Natural killer cell (primary cell): Measurements from ENCODE around the gene SBSN. TPM values are rescaled to one million over a fixed set of nuclear protein-coding genes. Genes with fewer than 3 reads are reported as not detected.
A peak's percentile ranks its signal among the peaks of the same experiment; 100 is the strongest.

Experiments used
- ATAC-seq, 3 donors: fragments of 150-1000 bp in 2 of 3; fragments of 200-7000 bp in 1 of 3; cut with Tn5 transposase; 1 replicate in 1 of 3; 2 replicates in 2 of 3; pipeline ENCODE4 v1.10.0; 2021; ENCODE audit warnings: mild to moderate bottlenecking in 2 of 3, moderate library complexity in 2 of 3
- DNase-seq, 2 donors: peaks; one replicate each; pipeline versions ENCODE4 v3.0.0 to v3.0.0-alpha.2; 2013 to 2021; ENCODE audit warnings: mixed read lengths in 1 of 2
- H3K27ac ChIP-seq: one replicate; pipeline ENCODE4 v1.5.1; 2013; ENCODE audit warnings: mild to moderate bottlenecking, low read length
- H3K27me3 ChIP-seq: one replicate; pipeline ENCODE4 v1.6.1; 2013; ENCODE audit warnings: low read length; ENCODE audit not compliant: control insufficient read depth, insufficient read depth
- H3K36me3 ChIP-seq: one replicate; pipeline ENCODE4 v1.6.1; 2013; ENCODE audit warnings: low read length; ENCODE audit not compliant: control insufficient read depth, insufficient read depth
- H3K4me1 ChIP-seq: one replicate; pipeline ENCODE4 v1.6.1; 2013; ENCODE audit warnings: low read length; ENCODE audit not compliant: control insufficient read depth, insufficient read depth
- H3K4me3 ChIP-seq: one replicate; pipeline ENCODE4 v1.5.1; 2013; ENCODE audit warnings: low read length
- H3K9me3 ChIP-seq: one replicate; pipeline ENCODE4 v1.6.1; 2013; ENCODE audit warnings: low read length; ENCODE audit not compliant: control insufficient read depth, insufficient read depth
- H3K27ac Mint-ChIP-seq, 2 donors: one replicate each; pipeline ENCODE4 v1.8.0; 2022; ENCODE audit warnings: mild to moderate bottlenecking in 2 of 2, mixed read lengths in 2 of 2, moderate library complexity in 1 of 2
- H3K27me3 Mint-ChIP-seq, 2 donors: one replicate each; pipeline ENCODE4 v1.8.0; 2022; ENCODE audit warnings: low read depth in 2 of 2, mixed read lengths in 2 of 2
- H3K36me3 Mint-ChIP-seq: one replicate; pipeline ENCODE4 v1.8.0; 2022; ENCODE audit warnings: mixed read lengths
- H3K4me1 Mint-ChIP-seq, 2 donors: one replicate each; pipeline ENCODE4 v1.8.0; 2022; ENCODE audit warnings: mixed read lengths in 2 of 2
- H3K4me3 Mint-ChIP-seq: one replicate; pipeline ENCODE4 v1.8.0; 2022; ENCODE audit warnings: mild to moderate bottlenecking, moderate library complexity, mixed read lengths
- H3K9me3 Mint-ChIP-seq, 2 donors: one replicate each; pipeline ENCODE4 v1.8.0; 2022; ENCODE audit warnings: mixed read lengths in 2 of 2
- CTCF ChIP-seq: fragments of 200-600 bp; IDR thresholded peaks from one replicate; pipeline ENCODE4 v1.8.0; 2022; ENCODE audit warnings: antibody characterized with exemption
- WGBS: methylation state at CpG from one replicate; pipeline ENCODE4 v1.1.7; 2013; ENCODE audit warnings: missing lambda C conversion rate; ENCODE audit not compliant: insufficient coverage; 5-methylcytosine and 5-hydroxymethylcytosine counted together
- intact Hi-C: fragments of 100-400 bp; cut with micrococcal nuclease; formaldehyde crosslinking; loops from one replicate; pipeline ENCODE4 v1.14.2; 2022
- total RNA-seq, 4 donors: library from RNA; stranded (reverse); fragments of 120-200 nt in 1 of 4; gene quantifications; one replicate each; pipeline versions ENCODE4 v1.2.3 to v1.2.4, GENCODE V29; 2013 to 2022

The SBSN gene
- total RNA-seq, 3 donors from 2014 or later (not counting 1 experiment from before 2014, with no cell fraction given), result not detected

- Histone ChIP-seq H3K27ac (no peak overlapping the region), H3K36me3 (no peaks in the 10 kb centered on the region), H3K9me3 (no peaks in the 10 kb centered on the region), H3K4me3 (no peak overlapping the region), H3K27me3 (no peaks in the 10 kb centered on the region), H3K4me1 (no peaks in the 10 kb centered on the region)
- DNase-seq (no peak), ATAC-seq (no peak)
- H3K4me1 Mint-ChIP-seq, result no peaks in the 10 kb centered on the region
- no peak overlapping the region for H3K27ac Mint-ChIP-seq
- H3K36me3 Mint-ChIP-seq, result no peaks in the 10 kb centered on the region
- WGBS, result 84% methylated on average over 2 of the region's 2 CpGs
- intact Hi-C loops, result no loop called here
- H3K9me3 Mint-ChIP-seq, result no peaks in the 10 kb centered on the region
- TF ChIP-seq CTCF, result no peak
- no peak overlapping the region for H3K4me3 Mint-ChIP-seq
- peaks cover 15 to 16% of the 10 kb centered on the region in 2 donors for H3K27me3 Mint-ChIP-seq
Observed at GRCh38 chr19:35517342-35517741, 10.8 kb downstream of the SBSN start.

GRCh38 chr19:35516310-35516709 lies 11.8 kb downstream of the SBSN start:
- H3K36me3 ChIP-seq, result no peaks in the 10 kb centered on the region
- no peaks in the 10 kb centered on the region for H3K4me1 Mint-ChIP-seq
- H3K9me3 ChIP-seq, result no peaks in the 10 kb centered on the region
- intact Hi-C loops, result no loop called here
- H3K9me3 Mint-ChIP-seq, result no peaks in the 10 kb centered on the region
- DNase-seq, result no peak
- 86% methylated on average over 1 of the region's 3 CpGs for WGBS
- H3K27me3 ChIP-seq, result no peaks in the 10 kb centered on the region
- TF ChIP-seq CTCF, result no peak
- no peak overlapping the region for H3K4me3 Mint-ChIP-seq
- no peak overlapping the region for H3K27ac Mint-ChIP-seq
- H3K27ac ChIP-seq, result no peak overlapping the region
- H3K36me3 Mint-ChIP-seq, result no peaks in the 10 kb centered on the region
- peaks cover 15 to 22% of the 10 kb centered on the region in 2 donors for H3K27me3 Mint-ChIP-seq
- no peaks in the 10 kb centered on the region for H3K4me1 ChIP-seq
- no peak for ATAC-seq
- no peak overlapping the region for H3K4me3 ChIP-seq

GRCh38 chr19:35514282-35514809 lies 13.8 kb downstream of the SBSN start:
- no peaks in the 10 kb centered on the region for H3K36me3 ChIP-seq
- H3K9me3 Mint-ChIP-seq, result no peaks in the 10 kb centered on the region
- no peak overlapping the region for H3K27ac Mint-ChIP-seq
- intact Hi-C loops, result no loop called here
- 48% methylated on average over 19 of the region's 20 CpGs for WGBS
- H3K4me3 Mint-ChIP-seq, result no peak overlapping the region
- no peak overlapping the region for H3K27ac ChIP-seq
- peaks cover 11% of the 10 kb centered on the region for H3K27me3 ChIP-seq
- H3K36me3 Mint-ChIP-seq, result no peaks in the 10 kb centered on the region
- TF ChIP-seq CTCF, result no peak
- no peaks in the 10 kb centered on the region for H3K9me3 ChIP-seq
- peaks cover 16% of the 10 kb centered on the region for H3K4me1 ChIP-seq
- ATAC-seq (no peak), DNase-seq (no peak)
- peaks cover 4 to 14% of the 10 kb centered on the region in 2 donors for H3K4me1 Mint-ChIP-seq
- H3K27me3 Mint-ChIP-seq, result peaks cover 10 to 20% of the 10 kb centered on the region in 2 donors
- H3K4me3 ChIP-seq, result no peak overlapping the region

- no peak within 1 kb of the TSS for H3K4me3 ChIP-seq
- no peak within 1 kb of the TSS for H3K27ac Mint-ChIP-seq
- H3K9me3 Mint-ChIP-seq, result no peaks in the 10 kb centered on the region
- peak within 1 kb of the TSS; percentile 19 for H3K4me3 Mint-ChIP-seq
- H3K36me3 ChIP-seq, result no peaks in the 10 kb centered on the region
- ATAC-seq (no peak), DNase-seq (no peak)
- 41% methylated on average over 15 of the region's 15 CpGs for WGBS
- H3K9me3 ChIP-seq, result no peaks in the 10 kb centered on the region
- H3K4me1 Mint-ChIP-seq, result peaks cover 8 to 19% of the 10 kb centered on the region in 2 donors
- H3K4me1 ChIP-seq, result peaks cover 22% of the 10 kb centered on the region
- H3K27me3 ChIP-seq, result peaks cover 11% of the 10 kb centered on the region
- no peak for TF ChIP-seq CTCF
- no peaks in the 10 kb centered on the region for H3K36me3 Mint-ChIP-seq
- no peak within 1 kb of the TSS for H3K27ac ChIP-seq
- intact Hi-C loops, result no loop called here
- H3K27me3 Mint-ChIP-seq, result peaks cover 7 to 19% of the 10 kb centered on the region in 2 donors
Observed at GRCh38 chr19:35513628-35514281, 14.4 kb downstream of the SBSN start, which contains the start of gene DMKN. Gene DMKN (minus strand): TSS chr19:35513649. CDS start chr19:35513475, 174 bp downstream.
